ENCODE measurements around the gene CEP295NL. TPM values are rescaled to one million over a fixed set of nuclear protein-coding genes. Genes with fewer than 3 reads are reported as not detected.

CEP295NL gene
- total RNA-seq, 1 experiment from 2014 or later = 3.6 TPM

DNA sequence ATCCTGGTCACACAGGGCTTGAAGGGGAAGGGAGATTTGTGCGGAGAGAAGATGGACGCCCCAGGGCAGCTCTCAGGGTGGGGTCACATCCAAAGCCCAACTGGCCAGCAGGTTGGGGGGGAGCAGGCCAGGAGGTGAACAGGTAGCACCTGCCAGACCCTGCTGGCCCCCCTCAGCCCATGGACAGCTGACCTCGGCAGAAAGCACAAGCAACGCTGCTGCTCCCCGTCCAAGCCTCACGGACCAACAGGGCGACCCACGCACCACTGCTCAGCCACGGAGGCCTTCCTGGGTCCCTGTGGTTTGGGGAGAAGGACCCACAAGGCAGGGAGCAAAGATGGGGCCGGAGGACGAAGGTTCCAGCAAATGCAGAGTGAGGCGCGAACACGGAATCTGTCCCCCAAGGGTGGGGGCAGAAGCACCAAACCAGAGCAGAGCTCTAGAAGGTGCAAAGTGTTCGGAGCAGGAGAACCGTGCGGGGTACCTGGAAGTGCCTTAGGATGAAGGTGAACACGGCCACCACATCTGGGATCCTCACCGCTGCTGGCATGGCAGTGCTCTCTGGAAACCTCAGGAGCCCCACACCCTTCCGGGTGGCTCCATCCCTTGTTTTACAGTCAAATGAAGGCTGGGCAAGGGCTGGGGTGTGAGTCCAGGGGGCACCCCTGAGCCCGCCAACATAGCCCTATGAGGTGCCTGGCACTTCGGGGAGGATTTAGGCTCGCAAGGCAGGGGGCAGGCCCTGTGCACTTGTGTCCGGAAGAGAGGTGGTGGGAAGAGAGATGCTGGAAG is 17.9 kb downstream of the CEP295NL start:
- peaks cover 48% of the 10 kb centered on the region for H3K4me1 ChIP-seq (replicated peaks; ENCODE audit: insufficient read depth)
- no peaks in the 10 kb centered on the region for H3K36me3 ChIP-seq (ENCODE audit: low read depth)
- TF ChIP-seq EZH2 (IDR thresholded peaks at IDR 0.05; ENCODE audit: low read depth) = no peak
- TF ChIP-seq, protein P1, sequence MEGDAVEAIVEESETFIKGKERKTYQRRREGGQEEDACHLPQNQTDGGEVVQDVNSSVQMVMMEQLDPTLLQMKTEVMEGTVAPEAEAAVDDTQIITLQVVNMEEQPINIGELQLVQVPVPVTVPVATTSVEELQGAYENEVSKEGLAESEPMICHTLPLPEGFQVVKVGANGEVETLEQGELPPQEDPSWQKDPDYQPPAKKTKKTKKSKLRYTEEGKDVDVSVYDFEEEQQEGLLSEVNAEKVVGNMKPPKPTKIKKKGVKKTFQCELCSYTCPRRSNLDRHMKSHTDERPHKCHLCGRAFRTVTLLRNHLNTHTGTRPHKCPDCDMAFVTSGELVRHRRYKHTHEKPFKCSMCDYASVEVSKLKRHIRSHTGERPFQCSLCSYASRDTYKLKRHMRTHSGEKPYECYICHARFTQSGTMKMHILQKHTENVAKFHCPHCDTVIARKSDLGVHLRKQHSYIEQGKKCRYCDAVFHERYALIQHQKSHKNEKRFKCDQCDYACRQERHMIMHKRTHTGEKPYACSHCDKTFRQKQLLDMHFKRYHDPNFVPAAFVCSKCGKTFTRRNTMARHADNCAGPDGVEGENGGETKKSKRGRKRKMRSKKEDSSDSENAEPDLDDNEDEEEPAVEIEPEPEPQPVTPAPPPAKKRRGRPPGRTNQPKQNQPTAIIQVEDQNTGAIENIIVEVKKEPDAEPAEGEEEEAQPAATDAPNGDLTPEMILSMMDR (conservative IDR thresholded peaks at IDR 0.05) = no peak
- H3F3A ChIP-seq (ENCODE audit: insufficient read depth, low read depth) = peaks cover 23% of the 10 kb centered on the region; the same call in 1 of the 2 replicates
- no peaks in the 10 kb centered on the region for H4K20me1 ChIP-seq (ENCODE audit: insufficient read depth)
- H2AFZ ChIP-seq = no peak overlapping the region
- peak overlapping the region; percentile 93; the same call in 1 of the 2 replicates for H3K27ac ChIP-seq
- no peaks in the 10 kb centered on the region for H3K9me3 ChIP-seq (ENCODE audit: insufficient read depth, low read depth)
- peak overlapping the region; percentile 73 for H3K4me2 ChIP-seq
- no peaks in the 10 kb centered on the region for H3K27me3 ChIP-seq (ENCODE audit: insufficient read depth, low read depth)
- intact Hi-C loops (cut with micrococcal nuclease; ENCODE audit: unreplicated experiment) = loop anchor here (5.0 kb wide), 1 partner anchor 47 kb away; no protein-coding TSS in a partner anchor
- POLR2A ChIA-PET (ENCODE audit: unreplicated experiment) = interaction anchor here (0.5 kb wide), 1 partner anchor 9 kb away, joined by 6 read pairs; no protein-coding TSS in a partner anchor
- CTCF ChIA-PET = interaction anchor here (0.5 to 1.0 kb wide), 3 partner anchors 12 to 138 kb away, joined by 3 to 4 read pairs (median 3); no protein-coding TSS in a partner anchor
- H3K4me3 ChIP-seq = no peak overlapping the region
- BruUV-seq (replicated peaks) = no TSS peak
- H3K79me2 ChIP-seq (ENCODE audit: low read depth) = peaks cover 12% of the 10 kb centered on the region
- H3K9me2 ChIP-seq (ENCODE audit: insufficient read depth) = no peaks in the 10 kb centered on the region
- no peak for DNase-seq

GRCh38 chr17:78884148-78884825 is 18.7 kb downstream of the CEP295NL start:
- intact Hi-C loops (cut with micrococcal nuclease; ENCODE audit: unreplicated experiment) = loop anchor here (5.0 kb wide), 1 partner anchor 48 kb away; no protein-coding TSS in a partner anchor
- Histone ChIP-seq H3K79me2 (ENCODE audit: low read depth) (peaks cover 12% of the 10 kb centered on the region), H3F3A (ENCODE audit: insufficient read depth, low read depth) (peaks cover 23% of the 10 kb centered on the region; the same call in 1 of the 2 replicates), H2AFZ (no peak overlapping the region), H3K4me1 (replicated peaks; ENCODE audit: insufficient read depth) (peaks cover 48% of the 10 kb centered on the region), H3K9me3 (ENCODE audit: insufficient read depth, low read depth) (no peaks in the 10 kb centered on the region), H3K4me3 (peak overlapping the region; percentile 39; the same call in 1 of the 2 replicates), H3K4me2 (peak overlapping the region; percentile 73), H3K27me3 (ENCODE audit: insufficient read depth, low read depth) (no peaks in the 10 kb centered on the region), H4K20me1 (ENCODE audit: insufficient read depth) (no peaks in the 10 kb centered on the region), H3K36me3 (ENCODE audit: low read depth) (no peaks in the 10 kb centered on the region), H3K9me2 (ENCODE audit: insufficient read depth) (no peaks in the 10 kb centered on the region), H3K27ac (peak overlapping the region; percentile 93)
- no peak for TF ChIP-seq EZH2 (IDR thresholded peaks at IDR 0.05; ENCODE audit: low read depth)
- TF ChIP-seq, protein P1 (conservative IDR thresholded peaks at IDR 0.05) = no peak
- no peak for DNase-seq
- POLR2A ChIA-PET (ENCODE audit: unreplicated experiment) = interaction anchor here (0.6 to 1.0 kb wide), 3 partner anchors 15 to 507 kb away, joined by 3 to 4 read pairs (median 3); no protein-coding TSS in a partner anchor
- BruUV-seq (replicated peaks) = TSS peak; percentile 82
- CTCF ChIA-PET = interaction anchor here (0.5 to 1.0 kb wide), 3 partner anchors 18 to 138 kb away, joined by 3 to 4 read pairs (median 3); no protein-coding TSS in a partner anchor

- POLR2A ChIA-PET (ENCODE audit: unreplicated experiment) = interaction anchor here (0.6 to 1.0 kb wide), 3 partner anchors 16 to 508 kb away, joined by 3 to 4 read pairs (median 3); no protein-coding TSS in a partner anchor
Observed at GRCh38 chr17:78883533-78884131, 19.4 kb downstream of the CEP295NL start.

More at GRCh38 chr17:78883533-78884131, 19.4 kb downstream of the CEP295NL start:
- Histone ChIP-seq H3K9me2 (ENCODE audit: insufficient read depth) (no peaks in the 10 kb centered on the region), H3K27ac (peak overlapping the region; percentile 93), H3K27me3 (ENCODE audit: insufficient read depth, low read depth) (no peaks in the 10 kb centered on the region), H3K36me3 (ENCODE audit: low read depth) (no peaks in the 10 kb centered on the region), H2AFZ (no peak overlapping the region; the same call in 1 of the 2 replicates), H3K79me2 (ENCODE audit: low read depth) (peaks cover 12% of the 10 kb centered on the region), H3K9me3 (ENCODE audit: insufficient read depth, low read depth) (no peaks in the 10 kb centered on the region), H3K4me1 (replicated peaks; ENCODE audit: insufficient read depth) (peaks cover 48% of the 10 kb centered on the region), H3K4me3 (peak overlapping the region; percentile 39; the same call in 1 of the 2 replicates), H4K20me1 (ENCODE audit: insufficient read depth) (no peaks in the 10 kb centered on the region), H3F3A (ENCODE audit: insufficient read depth, low read depth) (peaks cover 23% of the 10 kb centered on the region; the same call in 1 of the 2 replicates), H3K4me2 (peak overlapping the region; percentile 73)
- peak; percentile 77 to 86 for DNase-seq
- CTCF ChIA-PET = interaction anchor here (0.5 to 0.6 kb wide), 2 partner anchors 20 to 859 kb away, joined by 3 read pairs; no protein-coding TSS in a partner anchor
- intact Hi-C loops (cut with micrococcal nuclease; ENCODE audit: unreplicated experiment) = loop anchor here (1.0 to 5.0 kb wide), 3 partner anchors 33 to 49 kb away; partner anchors contain the start of gene USP36
- TF ChIP-seq EZH2 (IDR thresholded peaks at IDR 0.05; ENCODE audit: low read depth) = no peak
- TF ChIP-seq, protein P1 (conservative IDR thresholded peaks at IDR 0.05) = no peak
- no TSS peak for BruUV-seq (replicated peaks)

Measured in PC-9 (cell line).